Panc1 (cell line): ENCODE data around the gene WDR27. TPM values are rescaled to one million over a fixed set of nuclear protein-coding genes. Genes with fewer than 3 reads are reported as not detected.

Source experiments
- ATAC-seq: fragments of 200-7000 bp; cut with Tn5 transposase; 2 replicates; pipeline ENCODE4 v1.9.1; 2020; ENCODE audit warnings: mild to moderate bottlenecking, moderate library complexity
- BruUV-seq: library from RNA; stranded (reverse); fragments of 400-500 nt; replicated peaks from 2 replicates; lab custom pipeline; 2021; lab: Mats Ljungman, UMichigan
- CTCF ChIA-PET: fragments of 300-600 bp; sonication (Branson Sonifier 250); formaldehyde crosslinking; loops from one replicate; lab custom pipeline; 2022; ENCODE audit warnings: antibody characterized with exemption; lab: Charles Lee
- POLR2A ChIA-PET: fragments of 300-600 bp; sonication (Branson Sonifier 250); formaldehyde crosslinking; loops from one replicate; lab custom pipeline; 2022; ENCODE audit warnings: antibody characterized with exemption; lab: Charles Lee
- DNase-seq: peaks from one replicate; pipeline ENCODE4 v3.0.0-alpha.2; 2010; ENCODE audit warnings: low read depth, low spot score
- H3K27ac ChIP-seq: 2 replicates; pipeline ENCODE4 v1.5.1; 2011; ENCODE audit warnings: mild to moderate bottlenecking, low read length, inconsistent platforms
- H3K27me3 ChIP-seq: fragments of 200-500 bp; sonication (Bioruptor generic); 2 replicates; pipeline ENCODE4 v1.6.0; 2014; ENCODE audit warnings: low read length, inconsistent platforms; ENCODE audit not compliant: control insufficient read depth, insufficient read depth
- H3K36me3 ChIP-seq: fragments of 200-500 bp; sonication (Bioruptor generic); 2 replicates; pipeline ENCODE4 v1.5.1; 2014; ENCODE audit warnings: inconsistent platforms, mild to moderate bottlenecking, low read length, moderate library complexity; ENCODE audit not compliant: control insufficient read depth, insufficient read depth
- H3K4me1 ChIP-seq: 2 replicates; pipeline ENCODE4 v1.5.1; 2011; ENCODE audit warnings: inconsistent platforms, mild to moderate bottlenecking, low read length, moderate library complexity; ENCODE audit not compliant: control insufficient read depth, insufficient read depth
- H3K4me3 ChIP-seq, 2 experiments: 2 replicates each; pipeline ENCODE4 v1.5.1; 2011 to 2012; ENCODE audit warnings: low read depth in 2 of 2, low read length in 2 of 2, mild to moderate bottlenecking in 2 of 2, inconsistent platforms in 1 of 2, moderate library complexity in 1 of 2
- H3K9me3 ChIP-seq: fragments of 200-500 bp; sonication (Bioruptor generic); 2 replicates; pipeline ENCODE4 v1.5.1; 2014; ENCODE audit warnings: low read depth, mild to moderate bottlenecking, inconsistent platforms, low read length, moderate library complexity; ENCODE audit not compliant: control insufficient read depth, insufficient read depth
- POLR2AphosphoS5 ChIP-seq: IDR thresholded peaks from 2 replicates; pipeline ENCODE4 v1.6.1; 2012; ENCODE audit warnings: mild to moderate bottlenecking, low read depth, low read length, moderate library complexity
- SIN3A ChIP-seq: IDR thresholded peaks from 2 replicates; pipeline ENCODE4 v1.6.1; 2012; ENCODE audit warnings: low read depth, mild to moderate bottlenecking, low read length, moderate library complexity, borderline replicate concordance; ENCODE audit not compliant: insufficient read depth
- TCF7L2 ChIP-seq: IDR thresholded peaks from 2 replicates; pipeline ENCODE4 v1.6.1; 2011; ENCODE audit warnings: mild to moderate bottlenecking, low read depth, low read length, inconsistent platforms
- in situ Hi-C: cut with HindIII; loops from 2 replicates; pipeline ENCODE4 v1.10.0; 2016; ENCODE audit warnings: low sequenced_read_pairs, low pct_unique_long_range_greater_than_20kb
- intact Hi-C: fragments of 100-400 bp; cut with micrococcal nuclease; formaldehyde crosslinking; loops from one replicate; pipeline ENCODE4 v1.10.0; 2022; ENCODE audit not compliant: unreplicated experiment
- total RNA-seq: library from RNA; stranded (reverse); gene quantifications from one replicate; pipeline ENCODE4 v1.2.1, GENCODE V29; 2021; ENCODE audit not compliant: unreplicated experiment
- TF ChIP-seq, protein P1 (sequence below), 2 experiments: IDR thresholded peaks; 2 replicates each; pipeline ENCODE4 v1.6.1; 2011 to 2012; ENCODE audit warnings: low read depth in 2 of 2, control low read depth in 1 of 2, low read length in 1 of 2, mild to moderate bottlenecking in 1 of 2, moderate library complexity in 1 of 2; ENCODE audit not compliant: insufficient read depth in 1 of 2
- TF ChIP-seq, protein P2 (sequence below): fragments of 450-650 bp; IDR thresholded peaks from 2 replicates; pipeline ENCODE4 v1.5.1; 2017; ENCODE audit warnings: mild to moderate bottlenecking

Gene WDR27
- total RNA-seq, 1 experiment from 2014 or later: 56.3 TPM

DNA sequence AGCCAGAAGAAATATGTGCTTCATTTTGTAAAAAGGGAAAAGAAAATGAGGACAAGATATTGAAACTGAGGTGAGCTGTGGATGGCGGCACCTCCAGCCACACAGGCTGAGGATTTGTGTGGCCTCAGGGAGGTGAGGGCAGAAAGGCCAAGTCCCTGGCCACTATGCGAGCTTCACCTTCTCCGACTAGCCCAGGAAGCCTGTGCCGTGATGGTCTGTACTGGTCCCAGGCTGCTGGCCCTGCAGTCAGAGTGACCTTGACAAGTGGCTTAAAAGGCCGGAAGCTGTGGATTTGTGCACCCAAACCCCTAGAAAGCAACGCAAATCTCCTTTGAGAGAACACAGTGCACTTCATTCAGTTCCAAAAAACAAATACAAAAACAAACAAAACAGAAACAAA is 48.1 kb downstream of the WDR27 start:
- Histone ChIP-seq H3K27me3 (no peaks in the 10 kb centered on the region), H3K4me3 (no peak overlapping the region), H3K4me1 (no peaks in the 10 kb centered on the region), H3K27ac (no peak overlapping the region; the same call in 1 of the 2 replicates), H3K9me3 (no peaks in the 10 kb centered on the region), H3K36me3 (peaks cover 3% of the 10 kb centered on the region; the same call in 1 of the 2 replicates)
- ChIA-PET CTCF (no interaction called here), POLR2A (no interaction called here)
- no peak for ATAC-seq
- intact Hi-C loops: no loop called here
- in situ Hi-C loops: no loop called here
- TF ChIP-seq SIN3A: no peak
- TF ChIP-seq, protein P1, sequence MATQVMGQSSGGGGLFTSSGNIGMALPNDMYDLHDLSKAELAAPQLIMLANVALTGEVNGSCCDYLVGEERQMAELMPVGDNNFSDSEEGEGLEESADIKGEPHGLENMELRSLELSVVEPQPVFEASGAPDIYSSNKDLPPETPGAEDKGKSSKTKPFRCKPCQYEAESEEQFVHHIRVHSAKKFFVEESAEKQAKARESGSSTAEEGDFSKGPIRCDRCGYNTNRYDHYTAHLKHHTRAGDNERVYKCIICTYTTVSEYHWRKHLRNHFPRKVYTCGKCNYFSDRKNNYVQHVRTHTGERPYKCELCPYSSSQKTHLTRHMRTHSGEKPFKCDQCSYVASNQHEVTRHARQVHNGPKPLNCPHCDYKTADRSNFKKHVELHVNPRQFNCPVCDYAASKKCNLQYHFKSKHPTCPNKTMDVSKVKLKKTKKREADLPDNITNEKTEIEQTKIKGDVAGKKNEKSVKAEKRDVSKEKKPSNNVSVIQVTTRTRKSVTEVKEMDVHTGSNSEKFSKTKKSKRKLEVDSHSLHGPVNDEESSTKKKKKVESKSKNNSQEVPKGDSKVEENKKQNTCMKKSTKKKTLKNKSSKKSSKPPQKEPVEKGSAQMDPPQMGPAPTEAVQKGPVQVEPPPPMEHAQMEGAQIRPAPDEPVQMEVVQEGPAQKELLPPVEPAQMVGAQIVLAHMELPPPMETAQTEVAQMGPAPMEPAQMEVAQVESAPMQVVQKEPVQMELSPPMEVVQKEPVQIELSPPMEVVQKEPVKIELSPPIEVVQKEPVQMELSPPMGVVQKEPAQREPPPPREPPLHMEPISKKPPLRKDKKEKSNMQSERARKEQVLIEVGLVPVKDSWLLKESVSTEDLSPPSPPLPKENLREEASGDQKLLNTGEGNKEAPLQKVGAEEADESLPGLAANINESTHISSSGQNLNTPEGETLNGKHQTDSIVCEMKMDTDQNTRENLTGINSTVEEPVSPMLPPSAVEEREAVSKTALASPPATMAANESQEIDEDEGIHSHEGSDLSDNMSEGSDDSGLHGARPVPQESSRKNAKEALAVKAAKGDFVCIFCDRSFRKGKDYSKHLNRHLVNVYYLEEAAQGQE (IDR thresholded peaks at IDR 0.05; ENCODE audit: insufficient read depth in 1 of 2, low read depth in 2 of 2, low read length in 1 of 2): no peak
- TF ChIP-seq POLR2AphosphoS5: no peak
- no peak for TF ChIP-seq TCF7L2
- TF ChIP-seq, protein P2, sequence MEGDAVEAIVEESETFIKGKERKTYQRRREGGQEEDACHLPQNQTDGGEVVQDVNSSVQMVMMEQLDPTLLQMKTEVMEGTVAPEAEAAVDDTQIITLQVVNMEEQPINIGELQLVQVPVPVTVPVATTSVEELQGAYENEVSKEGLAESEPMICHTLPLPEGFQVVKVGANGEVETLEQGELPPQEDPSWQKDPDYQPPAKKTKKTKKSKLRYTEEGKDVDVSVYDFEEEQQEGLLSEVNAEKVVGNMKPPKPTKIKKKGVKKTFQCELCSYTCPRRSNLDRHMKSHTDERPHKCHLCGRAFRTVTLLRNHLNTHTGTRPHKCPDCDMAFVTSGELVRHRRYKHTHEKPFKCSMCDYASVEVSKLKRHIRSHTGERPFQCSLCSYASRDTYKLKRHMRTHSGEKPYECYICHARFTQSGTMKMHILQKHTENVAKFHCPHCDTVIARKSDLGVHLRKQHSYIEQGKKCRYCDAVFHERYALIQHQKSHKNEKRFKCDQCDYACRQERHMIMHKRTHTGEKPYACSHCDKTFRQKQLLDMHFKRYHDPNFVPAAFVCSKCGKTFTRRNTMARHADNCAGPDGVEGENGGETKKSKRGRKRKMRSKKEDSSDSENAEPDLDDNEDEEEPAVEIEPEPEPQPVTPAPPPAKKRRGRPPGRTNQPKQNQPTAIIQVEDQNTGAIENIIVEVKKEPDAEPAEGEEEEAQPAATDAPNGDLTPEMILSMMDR: no peak
- no peak for DNase-seq
- BruUV-seq: no TSS peak

DNA sequence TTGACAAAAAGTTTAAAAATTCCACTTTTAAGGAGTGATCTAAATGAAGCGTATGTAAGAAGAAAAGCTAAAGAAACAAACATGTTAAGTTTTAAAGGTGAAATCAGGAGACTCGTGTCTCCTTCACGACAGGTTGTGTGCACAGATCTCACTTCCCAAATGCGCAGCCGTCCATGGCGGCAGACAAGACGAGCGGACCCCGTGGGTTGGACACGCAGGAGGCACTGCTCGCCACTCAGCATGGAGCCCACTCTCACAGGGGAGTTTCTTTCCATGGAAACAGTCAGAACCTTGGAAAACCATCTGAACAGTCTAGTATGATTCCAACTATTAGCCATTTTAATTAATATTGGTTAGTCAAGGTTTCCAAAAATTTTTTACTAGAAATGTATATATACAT is 48.9 kb downstream of the WDR27 start:
- intact Hi-C loops (no loop called here), in situ Hi-C loops (no loop called here)
- H3K36me3 ChIP-seq: peaks cover 3% of the 10 kb centered on the region; the same call in 1 of the 2 replicates
- no peaks in the 10 kb centered on the region for H3K27me3 ChIP-seq
- no peak overlapping the region for H3K27ac ChIP-seq
- TF ChIP-seq, protein P2: no peak
- TF ChIP-seq SIN3A: no peak
- no peak for TF ChIP-seq TCF7L2
- TF ChIP-seq, protein P1 (IDR thresholded peaks at IDR 0.05; ENCODE audit: insufficient read depth in 1 of 2, low read depth in 2 of 2, low read length in 1 of 2): no peak
- TF ChIP-seq POLR2AphosphoS5: no peak
- no TSS peak for BruUV-seq
- ChIA-PET CTCF (no interaction called here), POLR2A (no interaction called here)
- no peaks in the 10 kb centered on the region for H3K9me3 ChIP-seq
- no peak for DNase-seq
- no peak overlapping the region for H3K4me3 ChIP-seq
- no peak for ATAC-seq
- no peaks in the 10 kb centered on the region for H3K4me1 ChIP-seq
